GM12873 (cell line): ENCODE data around the gene FAM184A.

ENCODE experiments used
- CTCF ChIP-seq: IDR thresholded peaks from 2 replicates; pipeline ENCODE4 v1.5.1; 2012; ENCODE audit warnings: low read depth, mild to moderate bottlenecking, moderate library complexity, low read length, control low read depth; ENCODE audit not compliant: insufficient read depth; ENCODE audit errors: missing control alignments

The FAM184A gene

GRCh38 chr6:118933855-118934460 lies 144.5 kb downstream of the FAM184A start:
- TF ChIP-seq CTCF: no peak

- TF ChIP-seq CTCF: no peak
Measured at GRCh38 chr6:118932421-118932820, 146.0 kb downstream of the FAM184A start.

DNA sequence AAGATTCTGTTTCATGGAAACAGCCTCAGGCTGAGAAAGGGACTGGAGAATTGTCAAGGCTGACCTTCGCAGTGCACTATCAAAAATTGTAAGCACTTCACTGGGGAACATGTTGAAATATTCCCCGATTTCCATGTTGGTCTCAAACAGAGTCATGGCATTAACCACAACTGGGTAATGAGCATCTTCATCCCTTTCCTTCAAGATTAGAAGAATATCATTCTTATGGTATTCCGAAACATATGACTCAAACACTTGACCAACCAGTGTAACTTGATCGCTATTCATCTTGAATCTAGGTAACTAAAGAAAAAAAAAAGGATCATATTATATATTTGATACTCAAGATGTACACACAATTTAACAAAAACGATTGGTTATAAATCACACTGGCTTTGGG lies 147.0 kb downstream of the FAM184A start:
- TF ChIP-seq CTCF: no peak

DNA sequence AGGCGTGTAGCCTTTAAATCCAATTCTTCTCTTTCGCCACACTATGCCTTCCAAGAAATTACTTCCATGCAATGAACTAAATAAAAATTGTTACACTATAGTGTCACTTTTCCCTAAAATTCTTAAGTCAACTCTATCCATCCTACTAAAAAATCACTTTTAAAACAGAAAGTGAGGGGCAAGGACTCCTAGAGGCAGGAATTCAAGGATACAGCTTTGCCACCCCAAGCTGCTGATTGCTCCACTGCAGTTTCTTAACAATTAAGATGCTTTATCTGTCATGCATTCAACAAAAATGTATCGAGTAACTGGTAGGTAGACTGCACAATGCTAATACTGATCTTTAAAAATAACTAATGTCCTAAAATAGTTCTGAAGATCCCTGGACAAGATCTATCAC lies 147.8 kb downstream of the FAM184A start:
- TF ChIP-seq CTCF: no peak

- no peak for TF ChIP-seq CTCF
Measured at GRCh38 chr6:118923035-118923434, 155.4 kb downstream of the FAM184A start.

DNA sequence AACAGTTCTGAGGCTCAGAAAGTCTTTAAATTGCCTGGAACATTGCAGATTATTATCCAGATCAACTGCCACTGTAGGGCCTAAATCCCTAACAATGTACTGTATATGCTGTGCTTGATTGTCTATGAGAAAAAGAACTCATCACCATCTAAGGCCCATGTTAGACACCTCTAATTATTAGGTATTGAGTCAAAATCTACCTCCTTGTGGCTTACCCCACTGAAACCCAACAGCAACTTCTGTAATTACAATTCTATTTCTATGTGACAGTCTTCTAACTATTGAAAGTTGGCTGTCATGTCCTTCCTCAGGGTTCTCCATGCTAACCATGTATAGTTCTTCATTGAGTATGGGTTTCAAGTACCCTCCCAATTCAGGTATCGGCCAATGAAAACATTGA lies 157.4 kb downstream of the FAM184A start:
- no peak for TF ChIP-seq CTCF

DNA sequence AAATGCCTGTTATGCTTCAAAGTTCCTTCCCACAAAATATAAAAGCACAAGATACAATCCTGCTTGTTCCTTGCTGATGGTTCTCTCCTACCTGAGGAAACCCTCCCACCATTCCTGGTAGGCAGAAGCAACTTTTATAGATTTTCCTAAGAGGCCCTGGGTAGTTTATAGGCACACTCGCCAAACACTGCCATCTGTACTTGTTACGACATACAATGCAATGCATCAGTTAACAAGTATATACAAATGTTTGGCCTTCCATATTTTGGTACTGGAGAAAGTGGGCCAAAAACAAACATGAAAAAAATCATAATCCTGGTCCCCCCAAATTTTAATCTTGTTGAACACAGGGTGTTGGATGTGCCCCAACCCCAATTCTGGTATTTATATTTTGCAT lies 160.1 kb downstream of the FAM184A start:
- TF ChIP-seq CTCF: no peak
